H9 (cell line): ENCODE data around the gene ARF1. TPM values are rescaled to one million over a fixed set of nuclear protein-coding genes. Genes with fewer than 3 reads are reported as not detected.

Experiments
- DNase-seq: peaks from one replicate; pipeline ENCODE4 v3.0.0-alpha.2; 2017
- H2AFZ ChIP-seq: one replicate; pipeline ENCODE4 v1.6.1; 2013; ENCODE audit warnings: mild to moderate bottlenecking, low read length, control low read depth, moderate library complexity
- H2AK5ac ChIP-seq: 2 replicates; pipeline ENCODE4 v1.6.1; 2013; ENCODE audit warnings: low read length, control low read depth, mixed read lengths; ENCODE audit not compliant: insufficient read length
- H2BK120ac ChIP-seq: one replicate; pipeline ENCODE4 v1.6.1; 2013; ENCODE audit warnings: low read depth, mild to moderate bottlenecking, low read length, control low read depth, inconsistent platforms; ENCODE audit not compliant: poor library complexity, severe bottlenecking
- H2BK12ac ChIP-seq: 2 replicates; pipeline ENCODE4 v1.6.1; 2013; ENCODE audit warnings: low read length, control low read depth, mixed read lengths, low read depth; ENCODE audit not compliant: insufficient read length
- H2BK15ac ChIP-seq: 2 replicates; pipeline ENCODE4 v1.6.1; 2013; ENCODE audit warnings: low read depth, low read length, control low read depth
- H2BK20ac ChIP-seq: one replicate; pipeline ENCODE4 v1.6.1; 2013; ENCODE audit warnings: low read depth, mild to moderate bottlenecking, low read length, control low read depth, inconsistent platforms; ENCODE audit not compliant: poor library complexity, severe bottlenecking
- H2BK5ac ChIP-seq: 2 replicates; pipeline ENCODE4 v1.6.1; 2013; ENCODE audit warnings: low read length, control low read depth, mixed read lengths; ENCODE audit not compliant: insufficient read length
- H3K14ac ChIP-seq: 2 replicates; pipeline ENCODE4 v1.6.1; 2013; ENCODE audit warnings: low read length, control low read depth; ENCODE audit not compliant: insufficient read depth
- H3K18ac ChIP-seq: 2 replicates; pipeline ENCODE4 v1.6.1; 2013; ENCODE audit warnings: low read depth, mild to moderate bottlenecking, mixed read lengths, low read length, control low read depth; ENCODE audit not compliant: insufficient read length
- H3K23ac ChIP-seq: 2 replicates; pipeline ENCODE4 v1.6.1; 2013; ENCODE audit warnings: low read length, control low read depth, mixed read lengths, low read depth; ENCODE audit not compliant: insufficient read length
- H3K23me2 ChIP-seq: 2 replicates; pipeline ENCODE4 v1.6.1; 2013; ENCODE audit warnings: low read depth, mild to moderate bottlenecking, mixed read lengths, low read length, control low read depth; ENCODE audit not compliant: insufficient read length, poor library complexity, severe bottlenecking
- H3K27ac ChIP-seq: 2 replicates; pipeline ENCODE4 v1.5.1; 2013; ENCODE audit warnings: low read length, control low read depth, mixed read lengths, low read depth; ENCODE audit not compliant: insufficient read length
- H3K27me3 ChIP-seq: 2 replicates; pipeline ENCODE4 v1.6.1; 2013; ENCODE audit warnings: low read length, control low read depth, inconsistent platforms; ENCODE audit not compliant: insufficient read depth
- H3K4ac ChIP-seq: 2 replicates; pipeline ENCODE4 v1.6.1; 2013; ENCODE audit warnings: low read depth, mild to moderate bottlenecking, control low read depth, inconsistent platforms, low read length, moderate library complexity
- H3K4me1 ChIP-seq: 2 replicates; pipeline ENCODE4 v1.6.1; 2013; ENCODE audit warnings: low read length, control low read depth, inconsistent platforms; ENCODE audit not compliant: insufficient read depth
- H3K4me2 ChIP-seq: 2 replicates; pipeline ENCODE4 v1.6.1; 2013; ENCODE audit warnings: low read length, control low read depth, mixed read lengths; ENCODE audit not compliant: insufficient read length, insufficient read depth
- H3K56ac ChIP-seq: 2 replicates; pipeline ENCODE4 v1.6.1; 2013; ENCODE audit warnings: low read depth, mild to moderate bottlenecking, mixed read lengths, low read length, control low read depth; ENCODE audit not compliant: insufficient read length
- H3K79me1 ChIP-seq: 2 replicates; pipeline ENCODE4 v1.6.1; 2013; ENCODE audit warnings: low read depth, mild to moderate bottlenecking, moderate library complexity, low read length, control low read depth, inconsistent platforms; ENCODE audit not compliant: insufficient read depth, poor library complexity, severe bottlenecking
- H3K79me2 ChIP-seq: 2 replicates; pipeline ENCODE4 v1.6.1; 2013; ENCODE audit warnings: low read length, control low read depth, inconsistent platforms; ENCODE audit not compliant: insufficient read depth
- H3K9ac ChIP-seq: 2 replicates; pipeline ENCODE4 v1.6.1; 2013; ENCODE audit warnings: low read length, control low read depth, mixed read lengths; ENCODE audit not compliant: insufficient read length; ENCODE audit errors: extremely low read depth
- H3K9me3 ChIP-seq: one replicate; pipeline ENCODE4 v1.6.1; 2013; ENCODE audit warnings: low read depth, low read length, inconsistent platforms; ENCODE audit not compliant: control insufficient read depth
- H3T11ph ChIP-seq: one replicate; pipeline ENCODE4 v1.6.1; 2013; ENCODE audit warnings: mild to moderate bottlenecking, low read length, control low read depth, inconsistent platforms
- H4K20me1 ChIP-seq: one replicate; pipeline ENCODE4 v1.6.1; 2013; ENCODE audit not compliant: control insufficient read depth, insufficient read length, insufficient read depth
- H4K5ac ChIP-seq: 2 replicates; pipeline ENCODE4 v1.6.1; 2013; ENCODE audit warnings: low read depth, mild to moderate bottlenecking, mixed read lengths, low read length, control low read depth; ENCODE audit not compliant: insufficient read length
- H4K8ac ChIP-seq: replicated peaks from 2 replicates; pipeline ENCODE4 v1.6.1; 2013; ENCODE audit warnings: low read length, control low read depth, mixed read lengths, low read depth; ENCODE audit not compliant: insufficient read length
- H4K91ac ChIP-seq: 2 replicates; pipeline ENCODE4 v1.6.1; 2013; ENCODE audit warnings: low read depth, mild to moderate bottlenecking, moderate library complexity, mixed read lengths, low read length, control low read depth; ENCODE audit not compliant: insufficient read length
- H3K27ac Mint-ChIP-seq, 3 experiments: 2 replicates in 2 of 3; 3 replicates in 1 of 3; pipeline ENCODE4 v1.8.0; 2020 to 2021; ENCODE audit warnings: mixed read lengths in 3 of 3, mild to moderate bottlenecking in 1 of 3, moderate library complexity in 1 of 3
- H3K27me3 Mint-ChIP-seq: 2 replicates; pipeline ENCODE4 v1.8.0; 2021; ENCODE audit warnings: low read depth, mild to moderate bottlenecking, moderate library complexity, mixed read lengths
- H3K36me3 Mint-ChIP-seq, 3 experiments: 2 replicates in 2 of 3; 3 replicates in 1 of 3; pipeline ENCODE4 v1.8.0; 2020 to 2021; ENCODE audit warnings: low read depth in 3 of 3, mixed read lengths in 3 of 3; ENCODE audit not compliant: insufficient read depth in 1 of 3
- H3K4me1 Mint-ChIP-seq, 2 experiments: 2 replicates each; pipeline ENCODE4 v1.8.0; 2020; ENCODE audit warnings: mixed read lengths in 2 of 2
- H3K4me3 Mint-ChIP-seq, 2 experiments: 2 replicates in 1 of 2; 3 replicates in 1 of 2; pipeline ENCODE4 v1.8.0; 2020 to 2021; ENCODE audit warnings: mild to moderate bottlenecking in 2 of 2, mixed read lengths in 2 of 2, moderate library complexity in 1 of 2
- H3K9me3 Mint-ChIP-seq, 2 experiments: 2 replicates in 1 of 2; 3 replicates in 1 of 2; pipeline ENCODE4 v1.8.0; 2020; ENCODE audit warnings: mild to moderate bottlenecking in 2 of 2, mixed read lengths in 2 of 2, moderate library complexity in 1 of 2
- WGBS: extraction: QIAGEN DNeasy Blood & Tissue Kit; methylation state at CpG from one replicate; pipeline ENCODE4 v1.1.7; 2013; ENCODE audit warnings: missing lambda C conversion rate, low lambda C conversion rate, mixed read lengths; ENCODE audit not compliant: insufficient read length; ENCODE audit errors: extremely low coverage; 5-methylcytosine and 5-hydroxymethylcytosine counted together
- total RNA-seq: library from RNA; stranded (reverse); gene quantifications from 2 replicates; pipeline ENCODE4 v1.2.1, GENCODE V29; 2021
- TF ChIP-seq, protein P1 (sequence below): fragments of 200-600 bp; sonication (generic); conservative IDR thresholded peaks from 3 replicates; pipeline ENCODE4 v1.8.0; 2021; ENCODE audit warnings: antibody characterized with exemption, mild to moderate bottlenecking

Gene ARF1
- total RNA-seq, 1 experiment from 2014 or later, result 258 TPM

GRCh38 chr1:228096416-228097332 is 14.2 kb downstream of the ARF1 start:
- H3K36me3 Mint-ChIP-seq, result peaks cover 42 to 76% (median 67%) of the 10 kb centered on the region in 3 experiments
- H4K8ac ChIP-seq, result no peak overlapping the region
- no peak overlapping the region for H2BK5ac ChIP-seq
- H2AK5ac ChIP-seq, result no peak overlapping the region
- no peak overlapping the region for H3K56ac ChIP-seq
- no peak overlapping the region for H3K14ac ChIP-seq
- no peak overlapping the region for H3K18ac ChIP-seq
- H4K91ac ChIP-seq, result no peak overlapping the region
- TF ChIP-seq, protein P1, sequence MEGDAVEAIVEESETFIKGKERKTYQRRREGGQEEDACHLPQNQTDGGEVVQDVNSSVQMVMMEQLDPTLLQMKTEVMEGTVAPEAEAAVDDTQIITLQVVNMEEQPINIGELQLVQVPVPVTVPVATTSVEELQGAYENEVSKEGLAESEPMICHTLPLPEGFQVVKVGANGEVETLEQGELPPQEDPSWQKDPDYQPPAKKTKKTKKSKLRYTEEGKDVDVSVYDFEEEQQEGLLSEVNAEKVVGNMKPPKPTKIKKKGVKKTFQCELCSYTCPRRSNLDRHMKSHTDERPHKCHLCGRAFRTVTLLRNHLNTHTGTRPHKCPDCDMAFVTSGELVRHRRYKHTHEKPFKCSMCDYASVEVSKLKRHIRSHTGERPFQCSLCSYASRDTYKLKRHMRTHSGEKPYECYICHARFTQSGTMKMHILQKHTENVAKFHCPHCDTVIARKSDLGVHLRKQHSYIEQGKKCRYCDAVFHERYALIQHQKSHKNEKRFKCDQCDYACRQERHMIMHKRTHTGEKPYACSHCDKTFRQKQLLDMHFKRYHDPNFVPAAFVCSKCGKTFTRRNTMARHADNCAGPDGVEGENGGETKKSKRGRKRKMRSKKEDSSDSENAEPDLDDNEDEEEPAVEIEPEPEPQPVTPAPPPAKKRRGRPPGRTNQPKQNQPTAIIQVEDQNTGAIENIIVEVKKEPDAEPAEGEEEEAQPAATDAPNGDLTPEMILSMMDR, result no peak
- no peaks in the 10 kb centered on the region for H3K4me1 ChIP-seq
- H3K79me2 ChIP-seq, result peaks cover 40% of the 10 kb centered on the region
- no peaks in the 10 kb centered on the region for H3K27me3 Mint-ChIP-seq
- DNase-seq, result peak; percentile 22
- no peak overlapping the region for H3T11ph ChIP-seq
- H2AFZ ChIP-seq, result no peak overlapping the region
- H2BK20ac ChIP-seq, result no peak overlapping the region
- H3K4me1 Mint-ChIP-seq, result peaks cover 8 to 16% of the 10 kb centered on the region in 2 experiments
- no peaks in the 10 kb centered on the region for H3K27me3 ChIP-seq
- H3K4ac ChIP-seq, result no peak overlapping the region
- H3K9ac ChIP-seq, result no peak overlapping the region
- no peak overlapping the region for H2BK120ac ChIP-seq
- no peak overlapping the region for H3K4me2 ChIP-seq
- no peaks in the 10 kb centered on the region for H4K20me1 ChIP-seq
- H3K79me1 ChIP-seq, result peaks cover 8% of the 10 kb centered on the region
- H3K27ac Mint-ChIP-seq, result no peak overlapping the region
- no peak overlapping the region; a peak in 1 of 5 replicates for H3K4me3 Mint-ChIP-seq
- peaks cover 8 to 11% of the 10 kb centered on the region in 2 experiments for H3K9me3 Mint-ChIP-seq
- no peak overlapping the region for H2BK12ac ChIP-seq
- H3K23ac ChIP-seq, result no peak overlapping the region
- no CpG with 5 or more reads among the region's 13 CpGs for WGBS
- H3K27ac ChIP-seq, result no peak overlapping the region
- no peak overlapping the region for H2BK15ac ChIP-seq
- no peaks in the 10 kb centered on the region for H3K23me2 ChIP-seq
- no peaks in the 10 kb centered on the region for H3K9me3 ChIP-seq
- no peak overlapping the region for H4K5ac ChIP-seq
